Left forelimb (tissue), 1 donor: Measurements from ENCODE around the gene FXYD6.
"Not testable (repeated sequence)": the region's sequence is repeated elsewhere in the genome, so short reads cannot be mapped to it uniquely, and the experiment has no call there.

Experiments used
- DNase-seq: peaks from one replicate; pipeline ENCODE4 v3.0.0-alpha.2; 2018; ENCODE audit warnings: low spot score

Gene FXYD6

GRCh38 chr11:117876341-117877119, at the start of gene FXYD6:
Gene FXYD6 (minus strand): TSS chr11:117876658. CDS start chr11:117842776, 33,882 bp downstream.
- DNase-seq, result peak; percentile 91

GRCh38 chr11:117926166-117926565, 49.7 kb upstream of the FXYD6 start:
- not testable (repeated sequence) for DNase-seq

- no peak for DNase-seq
Observed at GRCh38 chr11:117925198-117925925, 48.9 kb upstream of the FXYD6 start.

GRCh38 chr11:117924631-117925170, 48.2 kb upstream of the FXYD6 start:
- no peak for DNase-seq

GRCh38 chr11:117923773-117924172, 47.3 kb upstream of the FXYD6 start:
- DNase-seq, result no peak

- no peak for DNase-seq
Observed at GRCh38 chr11:117923275-117923674, 46.8 kb upstream of the FXYD6 start.

- DNase-seq, result no peak
Observed at GRCh38 chr11:117921893-117922292, 45.4 kb upstream of the FXYD6 start.

GRCh38 chr11:117921456-117921855, 45.0 kb upstream of the FXYD6 start:
- no peak for DNase-seq

- no peak for DNase-seq
Observed at GRCh38 chr11:117919781-117920221, 43.3 kb upstream of the FXYD6 start.

- no peak for DNase-seq
Observed at GRCh38 chr11:117919341-117919740, 42.9 kb upstream of the FXYD6 start.

- DNase-seq, result peak; percentile 30
Observed at GRCh38 chr11:117918366-117919255, 42.2 kb upstream of the FXYD6 start.

GRCh38 chr11:117917591-117918151, 41.2 kb upstream of the FXYD6 start:
- DNase-seq, result peak; percentile 50

- DNase-seq, result peak; percentile 48
Observed at GRCh38 chr11:117916956-117917355, 40.5 kb upstream of the FXYD6 start.

GRCh38 chr11:117915672-117916235, 39.3 kb upstream of the FXYD6 start:
- peak; percentile 12 for DNase-seq

- DNase-seq, result peak; percentile 62
Observed at GRCh38 chr11:117914991-117915618, 38.6 kb upstream of the FXYD6 start.

GRCh38 chr11:117914398-117914761, 37.9 kb upstream of the FXYD6 start:
- DNase-seq, result peak; percentile 41

- DNase-seq, result peak; percentile 41
Observed at GRCh38 chr11:117913736-117914397, 37.4 kb upstream of the FXYD6 start.

- DNase-seq, result peak; percentile 34
Observed at GRCh38 chr11:117912497-117912896, 36.0 kb upstream of the FXYD6 start.

GRCh38 chr11:117911694-117912093, 35.2 kb upstream of the FXYD6 start:
- peak; percentile 40 for DNase-seq
